Thyroid gland (tissue), 4 donors: ENCODE measurements around the gene SPOP. TPM values are rescaled to one million over a fixed set of nuclear protein-coding genes. Genes with fewer than 3 reads are reported as not detected.

ENCODE experiments used
- DNase-seq, 2 donors: peaks; one replicate each; pipeline ENCODE4 v3.0.0-alpha.2; 2019
- H3K27ac ChIP-seq, 3 donors: fragments of 200-600 bp; sonication (generic); 1 replicate in 2 of 3; 2 replicates in 1 of 3; pipeline ENCODE4 v1.5.1; 2016 to 2019; ENCODE audit warnings: mild to moderate bottlenecking in 1 of 3, moderate library complexity in 1 of 3
- H3K27me3 ChIP-seq: fragments of 200-600 bp; sonication (generic); one replicate; pipeline ENCODE4 v1.5.1; 2019
- H3K36me3 ChIP-seq, 2 donors: fragments of 200-600 bp; sonication (generic); one replicate each; pipeline ENCODE4 v1.5.1; 2016 to 2019
- H3K4me1 ChIP-seq, 2 donors: fragments of 200-600 bp; sonication (generic); one replicate each; pipeline ENCODE4 v1.5.1; 2017 to 2019
- H3K4me3 ChIP-seq, 3 donors: fragments of 200-600 bp; sonication (generic); replicated peaks in 1 of 3; 1 replicate in 2 of 3; 2 replicates in 1 of 3; pipeline ENCODE4 v1.5.1; 2016; ENCODE audit warnings: mild to moderate bottlenecking in 1 of 3
- H3K9me3 ChIP-seq: fragments of 200-600 bp; sonication (generic); one replicate; pipeline ENCODE4 v1.5.1; 2017
- POLR2A ChIP-seq, 2 donors: fragments of 450-650 bp; IDR thresholded peaks; one replicate each; pipeline ENCODE4 v1.6.1; 2017; ENCODE audit warnings: antibody characterized with exemption in 2 of 2, mild to moderate bottlenecking in 2 of 2, moderate library complexity in 1 of 2
- WGBS, 2 donors: methylation state at CpG; one replicate each; pipeline ENCODE4 v1.1.5; 2017; 5-methylcytosine and 5-hydroxymethylcytosine counted together
- intact Hi-C: fragments of 100-400 bp; cut with DNase I; formaldehyde crosslinking; loops from one replicate; pipeline ENCODE4 v1.15.1; 2023
- total RNA-seq, 4 donors: library from RNA; depleted of rRNA; stranded (reverse); fragments of >200 nt; gene quantifications; one replicate each; pipeline ENCODE4 v1.2.3, GENCODE V29; 2016
- TF ChIP-seq, protein P1 (sequence below), 6 experiments: fragments of 200-600 bp in 3 of 6; fragments of 450-650 bp in 3 of 6; sonication (generic) in 3 of 6; IDR thresholded peaks; one replicate each; pipeline ENCODE4 v1.5.1; 2016 to 2019; ENCODE audit warnings: antibody characterized with exemption in 6 of 6, mild to moderate bottlenecking in 2 of 6, inconsistent platforms in 1 of 6, moderate library complexity in 1 of 6

The SPOP gene
- total RNA-seq, 4 donors from 2014 or later = 78.5 to 86.4 (median 81.6) TPM

DNA sequence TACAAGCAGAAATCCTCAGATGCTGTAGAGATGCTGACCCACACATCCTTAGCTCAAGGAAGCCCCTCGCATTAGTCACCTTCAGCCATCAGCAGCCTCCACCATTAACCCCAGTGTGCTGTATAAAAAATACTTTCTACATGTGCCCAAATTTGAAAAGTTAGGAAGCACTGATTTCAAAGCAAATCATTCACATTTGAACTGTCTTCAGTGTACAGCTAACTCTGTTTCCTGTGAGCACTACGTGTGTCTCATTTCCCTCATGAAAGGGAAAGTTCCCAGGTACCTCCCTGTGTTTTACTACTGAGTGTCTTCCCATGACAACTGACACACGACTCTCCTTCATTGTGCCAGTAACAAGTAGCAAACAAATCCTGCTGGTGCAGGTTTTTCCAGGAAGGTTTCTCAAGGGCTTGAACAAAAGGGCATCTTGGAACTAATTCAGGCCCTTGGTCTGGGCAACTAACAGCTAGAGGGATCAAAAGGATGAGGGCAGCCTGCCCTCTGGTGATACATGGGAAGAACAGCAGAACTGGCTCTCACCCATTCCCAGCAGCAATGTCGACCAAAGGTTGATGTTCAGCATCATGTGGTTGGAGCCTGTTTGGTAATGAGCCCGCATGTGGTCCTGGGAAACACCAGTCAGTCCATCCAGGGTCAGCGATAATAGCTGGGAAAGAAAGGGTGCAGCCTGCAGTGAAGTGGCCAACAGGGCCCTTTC, 25.8 kb upstream of the SPOP start:
- 52 to 57% methylated on average over 6 of the region's 6 CpGs for WGBS, 2 donors
- Histone ChIP-seq H3K27ac (no peak overlapping the region), H3K36me3 (peaks cover 54 to 61% of the 10 kb centered on the region in 2 donors)

DNA sequence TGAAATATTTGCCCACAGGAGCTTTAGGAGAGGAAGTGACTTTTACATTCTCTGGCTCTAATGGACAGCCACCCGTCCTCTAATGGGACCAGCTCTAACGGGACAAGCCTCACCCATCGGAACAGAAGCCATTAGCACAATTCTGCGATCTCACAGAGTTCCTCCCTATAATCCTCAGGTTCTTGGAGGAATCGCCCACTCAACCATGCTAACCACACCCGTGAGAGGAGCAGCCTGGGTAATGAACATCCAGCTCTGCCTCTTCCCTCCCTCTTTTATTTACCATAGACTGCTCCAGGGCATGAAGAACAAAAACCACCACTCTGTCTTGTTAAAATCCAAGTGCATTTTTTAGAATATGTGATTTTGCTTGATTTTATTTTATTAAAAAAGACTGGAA, 23.1 kb upstream of the SPOP start:
- Histone ChIP-seq H3K4me1 (peaks cover 0 to 3% of the 10 kb centered on the region in 2 donors), H3K36me3 (peaks cover 54 to 61% of the 10 kb centered on the region in 2 donors), H3K27me3 (no peaks in the 10 kb centered on the region), H3K27ac (no peak overlapping the region), H3K4me3 (no peak overlapping the region), H3K9me3 (no peaks in the 10 kb centered on the region)
- WGBS, 2 donors = 87 to 88% methylated on average over 6 of the region's 6 CpGs
- DNase-seq = no peak
- intact Hi-C loops = no loop called here
- no peak for TF ChIP-seq POLR2A (IDR thresholded peaks at IDR 0.05)
- TF ChIP-seq, protein P1, sequence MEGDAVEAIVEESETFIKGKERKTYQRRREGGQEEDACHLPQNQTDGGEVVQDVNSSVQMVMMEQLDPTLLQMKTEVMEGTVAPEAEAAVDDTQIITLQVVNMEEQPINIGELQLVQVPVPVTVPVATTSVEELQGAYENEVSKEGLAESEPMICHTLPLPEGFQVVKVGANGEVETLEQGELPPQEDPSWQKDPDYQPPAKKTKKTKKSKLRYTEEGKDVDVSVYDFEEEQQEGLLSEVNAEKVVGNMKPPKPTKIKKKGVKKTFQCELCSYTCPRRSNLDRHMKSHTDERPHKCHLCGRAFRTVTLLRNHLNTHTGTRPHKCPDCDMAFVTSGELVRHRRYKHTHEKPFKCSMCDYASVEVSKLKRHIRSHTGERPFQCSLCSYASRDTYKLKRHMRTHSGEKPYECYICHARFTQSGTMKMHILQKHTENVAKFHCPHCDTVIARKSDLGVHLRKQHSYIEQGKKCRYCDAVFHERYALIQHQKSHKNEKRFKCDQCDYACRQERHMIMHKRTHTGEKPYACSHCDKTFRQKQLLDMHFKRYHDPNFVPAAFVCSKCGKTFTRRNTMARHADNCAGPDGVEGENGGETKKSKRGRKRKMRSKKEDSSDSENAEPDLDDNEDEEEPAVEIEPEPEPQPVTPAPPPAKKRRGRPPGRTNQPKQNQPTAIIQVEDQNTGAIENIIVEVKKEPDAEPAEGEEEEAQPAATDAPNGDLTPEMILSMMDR (IDR thresholded peaks at IDR 0.05) = no peak

More for the DNA sequence above, 25.8 kb upstream of the SPOP start:
- intact Hi-C loops = no loop called here
- Histone ChIP-seq H3K4me3 (no peak overlapping the region), H3K27me3 (no peaks in the 10 kb centered on the region), H3K4me1 (peaks cover 15 to 17% of the 10 kb centered on the region in 2 donors), H3K9me3 (no peaks in the 10 kb centered on the region)
- no peak for TF ChIP-seq POLR2A (IDR thresholded peaks at IDR 0.05)
- TF ChIP-seq, protein P1 (IDR thresholded peaks at IDR 0.05) = peak in 5 of 6 experiments; percentile 29 to 41 (median 33)
- peak; percentile 43 to 63 for DNase-seq

DNA sequence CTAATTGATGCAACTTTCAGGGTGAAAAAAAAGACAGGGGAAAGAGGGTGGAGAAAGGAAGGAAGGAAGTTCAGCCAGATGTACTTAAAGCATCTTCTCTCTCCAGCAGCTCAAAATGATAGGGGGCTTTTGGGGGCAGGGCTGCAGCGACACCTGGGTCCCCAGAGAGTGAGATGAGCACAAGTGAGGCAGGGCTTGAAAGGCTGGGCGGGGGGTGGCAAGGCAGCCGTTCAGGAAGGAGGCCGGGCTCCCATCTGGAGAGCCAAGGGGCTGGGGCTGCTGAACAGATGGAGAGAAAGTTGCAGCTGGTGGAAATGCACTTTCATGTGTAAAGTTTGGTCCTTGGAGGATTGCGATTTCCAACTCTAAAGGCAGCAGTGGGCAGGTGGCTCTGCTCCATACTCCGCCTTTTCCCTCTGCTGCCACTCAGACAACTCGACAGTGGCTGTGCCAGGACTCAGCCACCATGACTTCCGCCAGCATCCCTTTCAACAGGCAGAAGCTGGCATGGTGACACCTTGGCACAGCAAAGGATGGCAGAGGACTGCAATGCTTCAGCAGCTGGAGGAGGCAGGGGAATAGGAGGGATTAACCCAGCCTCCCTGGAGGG, 22.2 kb upstream of the SPOP start:
- intact Hi-C loops = loop anchor here (10.0 kb wide), 1 partner anchor 295 kb away; the partner anchor contains the start of gene DLX3
- H3K4me3 ChIP-seq = no peak overlapping the region
- H3K9me3 ChIP-seq = no peaks in the 10 kb centered on the region
- peak in 1 of 2 donors; percentile 18 for DNase-seq
- 67 to 73% methylated on average over 8 of the region's 8 CpGs for WGBS, 2 donors
- no peaks in the 10 kb centered on the region for H3K27me3 ChIP-seq
- no peak overlapping the region for H3K27ac ChIP-seq
- H3K36me3 ChIP-seq = peaks cover 51 to 53% of the 10 kb centered on the region in 2 donors
- TF ChIP-seq POLR2A (IDR thresholded peaks at IDR 0.05) = no peak
- TF ChIP-seq, protein P1 (IDR thresholded peaks at IDR 0.05) = no peak
- peaks cover 0 to 3% of the 10 kb centered on the region in 2 donors for H3K4me1 ChIP-seq

GRCh38 chr17:49698005-49698404, 20.1 kb upstream of the SPOP start:
- Histone ChIP-seq H3K4me3 (no peak overlapping the region), H3K36me3 (peaks cover 30 to 33% of the 10 kb centered on the region in 2 donors), H3K9me3 (no peaks in the 10 kb centered on the region), H3K4me1 (peaks cover 0 to 5% of the 10 kb centered on the region in 2 donors), H3K27me3 (no peaks in the 10 kb centered on the region), H3K27ac (no peak overlapping the region)
- WGBS, 2 donors = 60 to 63% methylated on average over 6 of the region's 6 CpGs
- intact Hi-C loops = loop anchor here (10.0 kb wide), 1 partner anchor 297 kb away; the partner anchor contains the start of gene DLX3
- TF ChIP-seq, protein P1 (IDR thresholded peaks at IDR 0.05) = no peak
- TF ChIP-seq POLR2A (IDR thresholded peaks at IDR 0.05) = no peak
- no peak for DNase-seq
